Right atrium auricular region (tissue), 2 donors: Measurements from ENCODE around the gene DRC1. TPM values are rescaled to one million over a fixed set of nuclear protein-coding genes. Genes with fewer than 3 reads are reported as not detected.

ENCODE experiments used
- DNase-seq: peaks from one replicate; pipeline ENCODE4 v3.0.0-alpha.2; 2019; ENCODE audit warnings: low spot score
- H3K27ac ChIP-seq, 2 donors: fragments of 200-600 bp; sonication (generic); 1 replicate in 1 of 2; 2 replicates in 1 of 2; pipeline ENCODE4 v1.5.1; 2016 to 2019
- H3K27me3 ChIP-seq, 2 donors: fragments of 200-600 bp; sonication (generic); one replicate each; pipeline versions ENCODE4 v1.5.1 to v1.6.0; 2017 to 2019
- H3K36me3 ChIP-seq: fragments of 200-600 bp; sonication (generic); one replicate; pipeline ENCODE4 v1.5.1; 2016
- H3K4me1 ChIP-seq, 2 donors: fragments of 200-600 bp; sonication (generic); one replicate each; pipeline versions ENCODE4 v1.5.1 to v1.6.0; 2017 to 2019
- H3K4me3 ChIP-seq, 2 donors: fragments of 200-600 bp; sonication (generic); 1 replicate in 1 of 2; 2 replicates in 1 of 2; pipeline ENCODE4 v1.5.1; 2017 to 2019; ENCODE audit warnings: mild to moderate bottlenecking in 1 of 2, moderate library complexity in 1 of 2
- H3K9me3 ChIP-seq, 2 donors: fragments of 200-600 bp; sonication (generic); one replicate each; pipeline ENCODE4 v1.5.1; 2019
- total RNA-seq, 2 donors: library from RNA; depleted of rRNA; stranded (reverse); fragments of >200 nt; gene quantifications; one replicate each; pipeline ENCODE4 v1.1.0, GENCODE V29; 2016
- TF ChIP-seq, protein P1 (sequence below), 2 donors: fragments of 200-600 bp; sonication (generic); IDR thresholded peaks; one replicate each; pipeline ENCODE4 v1.5.1; 2019; ENCODE audit warnings: antibody characterized with exemption in 2 of 2

Gene DRC1
- total RNA-seq, 2 donors from 2014 or later = not detected

DNA sequence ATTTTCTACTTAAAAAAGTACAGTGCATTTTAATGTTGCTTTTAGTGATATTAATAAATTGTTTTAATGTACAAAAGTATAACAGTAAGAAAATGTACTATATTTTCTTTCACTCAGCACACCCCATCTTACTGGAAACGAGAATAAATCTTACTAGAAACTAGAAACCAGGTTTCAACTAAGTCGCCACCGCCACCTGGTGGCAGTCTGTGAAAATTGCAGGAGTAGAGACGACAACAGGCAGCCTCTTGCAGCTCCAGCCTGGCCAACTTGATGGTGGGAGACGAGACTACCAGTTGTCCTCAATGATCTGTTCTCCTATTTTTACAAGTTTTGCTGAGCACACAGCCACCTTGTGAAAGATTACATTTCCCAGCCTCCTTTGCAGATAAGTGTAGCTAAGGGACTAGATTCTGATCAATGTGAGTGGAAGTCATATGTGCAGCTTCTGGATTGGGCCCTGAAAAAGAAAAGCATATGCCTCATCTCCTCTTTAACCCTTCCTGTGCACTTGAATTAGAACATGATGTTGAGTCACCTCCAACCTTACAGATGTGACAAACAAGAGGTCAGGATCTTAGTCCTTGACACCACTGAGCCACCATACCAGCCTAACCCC lies 67.5 kb downstream of the DRC1 start:
- no peak overlapping the region for H3K27ac ChIP-seq
- H3K9me3 ChIP-seq = peaks cover 4 to 11% of the 10 kb centered on the region in 2 donors
- no peaks in the 10 kb centered on the region for H3K36me3 ChIP-seq
- no peak overlapping the region for H3K4me3 ChIP-seq
- H3K27me3 ChIP-seq = no peaks in the 10 kb centered on the region
- H3K4me1 ChIP-seq = no peaks in the 10 kb centered on the region
- TF ChIP-seq, protein P1, sequence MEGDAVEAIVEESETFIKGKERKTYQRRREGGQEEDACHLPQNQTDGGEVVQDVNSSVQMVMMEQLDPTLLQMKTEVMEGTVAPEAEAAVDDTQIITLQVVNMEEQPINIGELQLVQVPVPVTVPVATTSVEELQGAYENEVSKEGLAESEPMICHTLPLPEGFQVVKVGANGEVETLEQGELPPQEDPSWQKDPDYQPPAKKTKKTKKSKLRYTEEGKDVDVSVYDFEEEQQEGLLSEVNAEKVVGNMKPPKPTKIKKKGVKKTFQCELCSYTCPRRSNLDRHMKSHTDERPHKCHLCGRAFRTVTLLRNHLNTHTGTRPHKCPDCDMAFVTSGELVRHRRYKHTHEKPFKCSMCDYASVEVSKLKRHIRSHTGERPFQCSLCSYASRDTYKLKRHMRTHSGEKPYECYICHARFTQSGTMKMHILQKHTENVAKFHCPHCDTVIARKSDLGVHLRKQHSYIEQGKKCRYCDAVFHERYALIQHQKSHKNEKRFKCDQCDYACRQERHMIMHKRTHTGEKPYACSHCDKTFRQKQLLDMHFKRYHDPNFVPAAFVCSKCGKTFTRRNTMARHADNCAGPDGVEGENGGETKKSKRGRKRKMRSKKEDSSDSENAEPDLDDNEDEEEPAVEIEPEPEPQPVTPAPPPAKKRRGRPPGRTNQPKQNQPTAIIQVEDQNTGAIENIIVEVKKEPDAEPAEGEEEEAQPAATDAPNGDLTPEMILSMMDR (IDR thresholded peaks at IDR 0.05) = peak in 1 of 2 donors; percentile 49
- DNase-seq = no peak

DNA sequence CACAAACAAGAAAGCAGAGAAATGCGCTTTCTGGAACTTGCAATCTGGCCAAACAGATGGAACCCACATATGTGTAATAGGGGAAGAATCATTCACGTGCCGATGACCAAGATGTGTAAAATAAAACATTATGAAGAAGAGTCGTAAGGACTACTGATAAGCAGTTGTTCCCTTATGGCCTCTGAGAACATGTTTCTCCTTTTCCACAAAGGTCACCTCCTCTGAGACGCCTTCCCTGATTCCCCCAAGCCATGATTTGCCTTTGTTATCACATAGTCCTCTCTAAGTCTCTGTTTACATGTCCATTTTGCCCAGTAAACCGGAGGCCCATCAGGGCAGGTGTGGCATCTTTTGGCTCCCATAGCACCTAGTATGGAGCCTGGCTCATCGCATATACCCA lies 68.2 kb downstream of the DRC1 start:
- H3K4me1 ChIP-seq = no peaks in the 10 kb centered on the region
- no peaks in the 10 kb centered on the region for H3K36me3 ChIP-seq
- H3K9me3 ChIP-seq = peaks cover 4 to 11% of the 10 kb centered on the region in 2 donors
- no peak for DNase-seq
- TF ChIP-seq, protein P1 (IDR thresholded peaks at IDR 0.05) = no peak
- H3K27me3 ChIP-seq = no peaks in the 10 kb centered on the region
- no peak overlapping the region for H3K27ac ChIP-seq
- no peak overlapping the region for H3K4me3 ChIP-seq

DNA sequence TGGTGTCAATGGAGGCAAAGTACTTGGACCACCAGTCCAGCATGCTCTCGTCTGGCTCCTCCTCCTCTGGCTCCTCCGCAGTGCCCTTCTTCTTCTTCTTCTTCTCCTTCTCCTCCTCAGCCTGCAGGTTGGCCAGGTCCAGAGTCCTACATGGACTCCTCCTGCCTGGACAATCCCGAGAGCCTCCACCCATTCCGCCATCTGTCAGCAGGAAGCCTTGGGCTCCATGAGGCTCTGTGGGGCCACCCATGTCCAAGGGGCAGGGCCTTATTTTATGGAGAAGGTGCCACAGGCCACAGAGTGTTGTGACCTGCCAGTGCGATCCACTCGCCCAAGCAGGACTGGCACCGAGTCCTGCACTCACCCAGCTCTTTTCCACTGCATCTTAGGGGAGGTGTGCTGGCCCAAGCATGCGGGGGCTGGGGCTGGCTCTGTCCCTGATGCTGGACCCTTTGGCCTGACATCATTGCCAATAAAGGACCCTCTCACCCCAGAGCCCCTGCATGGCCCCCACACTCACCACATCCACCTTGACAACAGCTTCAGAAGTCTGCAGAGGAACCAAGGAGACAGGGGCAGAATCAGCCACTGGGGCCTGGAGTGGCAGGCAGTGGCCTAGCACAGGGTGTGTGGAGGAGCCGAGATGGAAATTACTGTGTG lies 69.0 kb downstream of the DRC1 start:
- H3K36me3 ChIP-seq = no peaks in the 10 kb centered on the region
- H3K9me3 ChIP-seq = peaks cover 4 to 11% of the 10 kb centered on the region in 2 donors
- H3K4me3 ChIP-seq = no peak overlapping the region
- no peak overlapping the region for H3K27ac ChIP-seq
- TF ChIP-seq, protein P1 (IDR thresholded peaks at IDR 0.05) = no peak
- no peak for DNase-seq
- no peaks in the 10 kb centered on the region for H3K4me1 ChIP-seq
- no peaks in the 10 kb centered on the region for H3K27me3 ChIP-seq

DNA sequence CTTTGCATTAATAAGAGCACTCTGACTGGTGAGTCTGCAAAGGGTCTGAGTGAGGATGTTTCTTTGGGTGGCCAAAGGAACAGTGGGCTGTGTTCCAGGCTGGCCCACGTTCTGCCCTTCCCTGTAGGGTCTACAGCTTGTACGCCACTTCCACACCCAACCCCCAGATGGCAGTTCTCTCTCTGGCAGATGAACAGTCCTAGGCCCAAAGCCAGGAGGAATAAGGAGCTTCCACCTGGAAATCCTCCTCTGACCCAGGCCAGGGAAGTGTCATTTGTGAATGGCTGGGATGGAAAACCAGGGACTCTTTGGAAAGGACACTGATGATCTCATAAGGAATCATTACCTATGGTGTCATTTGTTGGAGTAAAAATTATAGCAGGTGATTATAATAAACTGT lies 69.6 kb downstream of the DRC1 start:
- TF ChIP-seq, protein P1 (IDR thresholded peaks at IDR 0.05) = no peak
- Histone ChIP-seq H3K36me3 (no peaks in the 10 kb centered on the region), H3K4me1 (no peaks in the 10 kb centered on the region), H3K4me3 (no peak overlapping the region), H3K27me3 (no peaks in the 10 kb centered on the region), H3K9me3 (peaks cover 4 to 11% of the 10 kb centered on the region in 2 donors), H3K27ac (no peak overlapping the region)
- no peak for DNase-seq

DNA sequence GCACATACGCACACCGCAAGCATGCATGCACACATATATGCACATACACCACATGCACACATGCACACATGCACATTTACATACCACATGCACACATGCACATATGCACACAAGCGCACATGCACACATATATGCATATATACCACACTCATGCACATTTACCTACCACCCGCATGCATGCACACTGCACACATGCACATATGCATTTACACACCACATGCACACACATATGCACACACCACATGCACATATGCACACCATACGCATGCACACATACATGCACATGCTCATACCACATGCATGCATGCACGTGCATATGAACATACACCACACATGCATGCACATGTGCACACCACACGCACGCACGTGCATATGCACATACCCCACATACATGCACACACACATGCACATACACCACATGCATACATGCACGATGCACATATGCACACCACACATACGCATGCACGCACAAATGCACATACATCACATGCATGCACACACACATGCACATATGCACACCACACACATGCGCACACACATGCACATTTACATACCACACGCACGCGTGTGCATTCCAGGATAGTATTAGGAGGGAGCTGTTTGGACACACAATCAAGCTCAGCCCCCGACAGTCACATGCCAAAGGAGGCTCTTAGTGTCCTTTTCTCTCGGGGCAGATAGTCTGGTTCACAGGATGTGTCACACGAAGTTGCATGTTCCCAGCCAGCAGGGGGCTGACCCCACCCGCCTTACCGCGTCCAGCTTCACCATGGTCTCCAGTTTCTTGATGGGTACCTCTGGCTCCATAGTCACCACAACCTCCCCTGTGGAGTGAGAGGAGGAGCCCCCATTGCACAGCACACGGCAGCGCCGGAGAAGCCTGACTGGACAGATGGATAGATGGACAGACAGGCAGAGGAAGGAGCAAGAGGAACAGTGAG lies 70.3 kb downstream of the DRC1 start:
- Histone ChIP-seq H3K27me3 (no peaks in the 10 kb centered on the region), H3K4me3 (no peak overlapping the region), H3K36me3 (no peaks in the 10 kb centered on the region), H3K27ac (no peak overlapping the region), H3K9me3 (peaks cover 4 to 11% of the 10 kb centered on the region in 2 donors), H3K4me1 (no peaks in the 10 kb centered on the region)
- TF ChIP-seq, protein P1 (IDR thresholded peaks at IDR 0.05) = no peak
- no peak for DNase-seq
